Uterus (tissue), 2 donors: Measurements from ENCODE around the gene CEP57.

Experiments used
- CTCF ChIP-seq, 4 experiments: fragments of 200-600 bp in 2 of 4; fragments of 450-650 bp in 2 of 4; sonication (generic) in 2 of 4; IDR thresholded peaks; one replicate each; pipeline ENCODE4 v1.5.1; 2016 to 2019; ENCODE audit warnings: antibody characterized with exemption in 4 of 4, mild to moderate bottlenecking in 2 of 4, moderate library complexity in 1 of 4
- POLR2A ChIP-seq, 2 donors: fragments of 450-650 bp; IDR thresholded peaks; one replicate each; pipeline ENCODE4 v1.6.1; 2016; ENCODE audit warnings: antibody characterized with exemption in 2 of 2, mild to moderate bottlenecking in 1 of 2, moderate library complexity in 1 of 2

GRCh38 chr11:95829580-95830259 is 39.4 kb downstream of the CEP57 start:
- TF ChIP-seq POLR2A (IDR thresholded peaks at IDR 0.05): no peak
- TF ChIP-seq CTCF (IDR thresholded peaks at IDR 0.05): no peak
